ENCODE data around the gene PSMB5.

PSMB5 gene

GRCh38 chr14:22985894-22986507, 48.7 kb downstream of the PSMB5 start:
- FAIRE-seq = no peak

- no peak for FAIRE-seq
Measured at GRCh38 chr14:22984959-22985658, 49.6 kb downstream of the PSMB5 start.

DNA sequence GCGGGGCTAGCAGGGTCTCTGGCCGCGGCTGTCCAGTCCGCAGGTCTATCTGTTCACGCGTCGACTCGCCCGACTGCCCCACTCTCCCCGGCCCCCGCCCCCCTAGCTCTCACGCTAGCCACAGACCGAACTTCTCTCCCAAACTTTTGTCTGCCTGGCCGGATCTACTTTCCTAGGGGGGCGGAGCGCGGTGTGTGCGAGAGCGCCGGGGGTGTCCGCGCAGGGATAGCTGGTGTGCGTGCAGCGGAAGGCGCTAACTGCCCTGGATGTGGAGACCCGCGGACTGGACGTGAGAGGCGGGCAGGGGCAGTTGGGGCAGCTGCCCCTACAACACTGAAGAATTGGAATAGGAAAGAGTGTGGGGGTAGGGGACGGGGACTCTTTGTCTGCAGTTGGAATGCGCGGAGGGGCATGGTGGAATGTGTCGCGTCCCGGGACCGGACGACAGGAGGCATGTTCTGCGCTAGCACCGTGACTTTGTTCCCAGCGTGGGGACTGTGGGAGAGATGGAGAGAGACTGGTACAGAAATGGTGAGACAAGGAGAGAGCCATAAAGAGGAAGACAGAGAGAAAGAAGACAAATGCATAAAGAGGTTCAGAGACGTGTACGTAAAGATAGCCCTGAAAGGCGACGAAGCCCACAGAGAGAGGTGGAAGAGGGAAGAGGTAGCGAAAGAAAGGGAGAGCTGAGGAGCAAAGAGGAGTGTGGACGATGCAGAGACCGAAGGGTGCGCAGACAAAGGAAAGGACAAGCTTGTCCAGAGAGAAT, 52.0 kb downstream of the PSMB5 start, which contains the start of gene AJUBA:
Gene AJUBA, minus strand, starts transcription at position 75 of the 769 bp plus-strand sequence. CDS start 285 bp downstream, outside the sequence.
- no peak for FAIRE-seq

GRCh38 chr14:22981876-22982476, 52.7 kb downstream of the PSMB5 start:
- no peak for FAIRE-seq

- no peak for FAIRE-seq
Measured at GRCh38 chr14:22981090-22981875, 53.4 kb downstream of the PSMB5 start.

GRCh38 chr14:22980672-22981089, 54.0 kb downstream of the PSMB5 start:
- FAIRE-seq = no peak

DNA sequence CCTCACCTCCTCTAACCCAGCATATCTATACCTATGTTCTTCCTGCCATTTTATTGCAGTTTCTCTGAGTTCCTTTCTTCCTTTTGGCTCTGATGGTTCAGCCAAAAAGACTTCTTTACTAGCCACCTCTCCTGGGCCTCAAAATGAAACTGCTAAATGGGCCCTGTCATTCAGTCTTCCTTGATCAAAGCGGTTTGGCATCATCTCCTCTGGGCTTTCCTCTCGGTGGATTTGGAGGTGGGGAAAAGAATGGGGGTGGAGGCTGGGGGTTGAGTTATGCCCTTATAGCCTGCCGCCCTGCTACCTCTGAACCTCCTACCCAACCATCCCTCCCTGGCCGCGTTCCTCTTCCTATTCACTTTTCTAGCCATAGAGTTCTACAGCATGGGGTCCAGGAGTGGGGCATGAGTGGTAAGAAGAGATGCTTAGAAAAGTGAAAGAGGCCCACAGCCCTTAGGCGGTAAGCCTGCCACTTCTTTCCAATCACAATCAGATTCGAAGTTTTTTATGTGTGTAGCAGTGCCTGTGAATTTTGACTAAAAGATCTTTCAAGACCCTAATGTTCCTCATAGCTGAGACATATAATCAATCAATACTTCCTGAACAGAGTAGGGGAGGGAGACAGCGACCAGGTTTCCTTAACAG, 54.8 kb downstream of the PSMB5 start:
- no peak for FAIRE-seq

- FAIRE-seq = no peak
Measured at GRCh38 chr14:22978981-22979671, 55.6 kb downstream of the PSMB5 start.

DNA sequence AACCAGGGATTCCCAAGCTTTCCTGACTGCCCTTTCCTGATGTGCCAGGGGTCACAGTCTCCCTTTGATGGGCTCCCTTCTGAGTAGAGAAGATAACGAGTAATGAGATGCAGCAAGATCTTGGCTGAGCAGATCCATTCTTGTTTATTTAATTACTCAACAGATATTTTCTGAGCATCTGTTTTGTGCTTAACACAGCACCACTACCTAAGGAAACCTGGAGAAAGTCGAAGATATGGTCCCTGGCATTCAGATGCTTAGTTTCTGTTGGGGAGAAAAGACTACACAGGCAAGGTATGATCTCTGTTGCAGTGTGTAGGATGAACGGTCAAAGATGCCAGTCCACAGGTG, 56.2 kb downstream of the PSMB5 start:
- no peak for FAIRE-seq

GRCh38 chr14:22977684-22978486, 56.8 kb downstream of the PSMB5 start:
- no peak for FAIRE-seq

GRCh38 chr14:22977434-22977683, 57.3 kb downstream of the PSMB5 start:
- FAIRE-seq = no peak

DNA sequence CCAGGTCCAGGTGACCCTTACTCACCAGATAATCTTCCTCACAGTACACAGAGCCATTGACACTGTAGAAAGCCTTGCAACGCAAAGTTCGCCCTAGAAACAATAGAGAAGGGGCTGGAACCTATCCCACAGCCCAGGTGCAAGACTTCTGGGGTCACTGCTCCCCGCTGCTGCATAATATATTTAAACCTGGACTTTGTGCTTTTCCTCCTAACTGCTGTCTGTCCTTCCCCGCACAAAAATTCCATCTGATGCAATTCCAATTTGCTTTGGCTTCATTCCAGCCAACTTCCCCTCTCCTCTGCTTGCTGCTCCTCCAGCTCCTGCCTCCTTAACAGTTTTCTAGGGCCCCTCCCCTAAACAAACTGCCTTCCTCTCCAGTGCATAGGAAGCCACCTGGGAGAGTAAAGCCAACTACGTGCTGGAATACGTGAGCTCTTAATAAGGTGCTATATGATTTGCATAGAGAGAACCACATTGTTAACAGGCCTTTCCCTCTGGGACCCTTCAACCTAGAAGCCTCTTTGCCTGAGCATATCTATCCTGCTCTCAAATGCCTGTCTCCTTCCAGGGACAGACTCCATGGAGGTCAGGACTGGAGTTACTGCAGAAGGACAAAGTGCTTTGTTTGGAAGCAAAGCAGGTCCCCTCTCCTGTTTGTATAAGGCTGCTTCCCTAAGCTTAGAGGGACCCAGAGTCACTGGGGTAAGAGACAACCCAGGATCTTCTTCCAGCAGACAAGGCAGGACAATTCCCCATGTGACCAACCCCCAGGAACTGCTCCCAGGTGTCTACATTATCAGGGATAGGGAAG, 57.9 kb downstream of the PSMB5 start:
- FAIRE-seq = no peak

Measured in A204.1 (cell line).